HEK293T (cell line): ENCODE data around the gene COX5B.

Experiments
- BHLHE40 ChIP-seq: fragments of 450-650 bp; IDR thresholded peaks from 2 replicates; pipeline ENCODE4 v1.6.1; 2016; ENCODE audit warnings: mild to moderate bottlenecking, moderate library complexity, borderline replicate concordance
- FOXA1 ChIP-seq: fragments of 450-650 bp; IDR thresholded peaks from 2 replicates; pipeline ENCODE4 v1.6.1; 2016; ENCODE audit warnings: mild to moderate bottlenecking
- HDGF ChIP-seq: fragments of 450-650 bp; IDR thresholded peaks from 2 replicates; pipeline ENCODE4 v1.6.1; 2017; ENCODE audit warnings: antibody characterized with exemption, borderline replicate concordance
- SP1 ChIP-seq: fragments of 450-650 bp; IDR thresholded peaks from 2 replicates; pipeline ENCODE4 v1.6.1; 2017
- TARDBP ChIP-seq: fragments of 450-650 bp; IDR thresholded peaks from 2 replicates; pipeline ENCODE4 v1.6.1; 2016
- TF ChIP-seq, protein P1 (sequence below): fragments of 450-650 bp; IDR thresholded peaks from 2 replicates; pipeline ENCODE4 v1.6.1; 2016

DNA sequence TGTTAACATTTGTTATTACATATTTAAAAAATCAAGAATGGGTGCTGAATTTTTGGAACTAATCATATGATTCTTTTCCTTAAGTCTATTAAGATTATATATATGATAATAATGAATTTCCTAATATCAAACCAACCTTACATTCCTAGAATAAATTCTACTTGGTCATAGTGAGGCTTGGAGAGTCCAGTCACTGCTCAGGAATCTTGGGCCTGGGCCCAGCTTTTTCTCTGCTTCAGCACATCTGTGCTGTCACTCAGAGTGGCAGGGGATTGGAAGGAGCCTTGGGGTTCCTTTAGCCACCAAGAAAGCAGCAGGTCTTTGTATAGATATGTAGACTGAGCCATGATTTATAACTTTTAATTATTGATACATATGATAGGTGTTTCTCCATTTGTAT lies 47.6 kb downstream of the COX5B start:
- TF ChIP-seq SP1 (no peak), HDGF (no peak), BHLHE40 (no peak), TARDBP (no peak), FOXA1 (no peak)
- TF ChIP-seq, protein P1, sequence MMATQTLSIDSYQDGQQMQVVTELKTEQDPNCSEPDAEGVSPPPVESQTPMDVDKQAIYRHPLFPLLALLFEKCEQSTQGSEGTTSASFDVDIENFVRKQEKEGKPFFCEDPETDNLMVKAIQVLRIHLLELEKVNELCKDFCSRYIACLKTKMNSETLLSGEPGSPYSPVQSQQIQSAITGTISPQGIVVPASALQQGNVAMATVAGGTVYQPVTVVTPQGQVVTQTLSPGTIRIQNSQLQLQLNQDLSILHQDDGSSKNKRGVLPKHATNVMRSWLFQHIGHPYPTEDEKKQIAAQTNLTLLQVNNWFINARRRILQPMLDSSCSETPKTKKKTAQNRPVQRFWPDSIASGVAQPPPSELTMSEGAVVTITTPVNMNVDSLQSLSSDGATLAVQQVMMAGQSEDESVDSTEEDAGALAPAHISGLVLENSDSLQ, result no peak
